K562 (cell line): ENCODE data around the gene CXCL16. TPM values are rescaled to one million over a fixed set of nuclear protein-coding genes. Genes with fewer than 3 reads are reported as not detected.

Experiments used
- ATAC-seq: fragments of 200-7000 bp; cut with Tn5 transposase; 3 replicates; pipeline ENCODE4 v1.9.1; 2020; ENCODE audit warnings: moderate library complexity
- BruUV-seq: library from RNA; stranded (reverse); fragments of 400-500 nt; replicated peaks from 2 replicates; lab custom pipeline; 2021; lab: Mats Ljungman, UMichigan
- CTCF ChIA-PET: fragments of 300-600 bp; formaldehyde crosslinking; extraction: SDS; loops from one replicate; lab custom pipeline; 2021; ENCODE audit warnings: low intra/inter-chr PET ratio; lab: Yijun Ruan, JAX
- POLR2A ChIA-PET: fragments of 300-600, 350-650 bp; sonication (Branson Sonifier 250); formaldehyde crosslinking; extraction: SDS; loops from one replicate; lab custom pipeline; 2021; ENCODE audit warnings: antibody characterized with exemption, inconsistent platforms; lab: Yijun Ruan, JAX
- DNase-seq, 4 experiments: peaks; one replicate each; pipeline versions ENCODE4 v3.0.0 to v3.0.0-alpha.2; 2011 to 2018; ENCODE audit warnings: low spot score in 3 of 4, mixed read lengths in 3 of 4; ENCODE audit errors: extremely low read depth in 1 of 4
- FAIRE-seq: peaks from 2 replicates; lab custom pipeline; 2011; peaks lifted over from hg19 to GRCh38; lab: Jason Lieb, UNC
- H2AFZ ChIP-seq: 2 replicates; pipeline ENCODE4 v1.6.0; 2011; ENCODE audit warnings: low read depth, low read length, control low read depth, inconsistent platforms
- H3K27ac ChIP-seq: fragments of 200-600 bp; 3 replicates; pipeline ENCODE4 v1.8.0; 2011; ENCODE audit warnings: low read depth, mild to moderate bottlenecking, control low read depth, inconsistent platforms, low read length, moderate library complexity, mixed read lengths; ENCODE audit errors: extremely low read depth
- H3K27me3 ChIP-seq, 2 experiments: fragments of 300-600 bp in 1 of 2; 2 replicates in 1 of 2; 3 replicates in 1 of 2; pipeline versions ENCODE4 v1.6.0 to v1.8.0; 2011; ENCODE audit warnings: inconsistent platforms in 2 of 2, low read length in 2 of 2, mild to moderate bottlenecking in 1 of 2, mixed read lengths in 1 of 2, moderate library complexity in 1 of 2; ENCODE audit not compliant: control insufficient read depth in 2 of 2, insufficient read depth in 2 of 2
- H3K36me3 ChIP-seq: fragments of 300-600 bp; 3 replicates; pipeline ENCODE4 v1.8.0; 2011; ENCODE audit warnings: mild to moderate bottlenecking, low read length, inconsistent platforms; ENCODE audit not compliant: control insufficient read depth, insufficient read depth
- H3K4me1 ChIP-seq, 2 experiments: fragments of 200-600 bp in 1 of 2; replicated peaks in 1 of 2; 2 replicates in 1 of 2; 3 replicates in 1 of 2; pipeline versions ENCODE4 v1.5.1 to v1.8.0; 2011; ENCODE audit warnings: inconsistent platforms in 2 of 2, low read length in 2 of 2, mild to moderate bottlenecking in 1 of 2, mixed read lengths in 1 of 2, moderate library complexity in 1 of 2; ENCODE audit not compliant: control insufficient read depth in 2 of 2, insufficient read depth in 2 of 2
- H3K4me2 ChIP-seq: 2 replicates; pipeline ENCODE4 v1.6.1; 2011; ENCODE audit warnings: low read length, control low read depth, inconsistent platforms, mixed read lengths; ENCODE audit not compliant: insufficient read depth
- H3K4me3 ChIP-seq: fragments of 200-600 bp; sonication (generic), shearing (Covaris generic); 2 replicates; pipeline ENCODE4 v1.5.1; 2016; ENCODE audit warnings: control low read depth, inconsistent platforms
- H3K79me2 ChIP-seq: fragments of 200-600 bp; 3 replicates; pipeline ENCODE4 v1.8.0; 2011; ENCODE audit warnings: low read length, inconsistent platforms; ENCODE audit not compliant: control insufficient read depth, insufficient read depth
- H3K9ac ChIP-seq, 2 experiments: 2 replicates each; pipeline versions ENCODE4 v1.6.0 to v1.6.1; 2011; ENCODE audit warnings: low read depth in 2 of 2, low read length in 2 of 2, control low read depth in 1 of 2, inconsistent platforms in 1 of 2, mild to moderate bottlenecking in 1 of 2, mixed read lengths in 1 of 2; ENCODE audit not compliant: insufficient read depth in 1 of 2
- H3K9me1 ChIP-seq: one replicate; pipeline ENCODE4 v1.6.0; 2011; ENCODE audit warnings: inconsistent platforms, mild to moderate bottlenecking, low read length, moderate library complexity; ENCODE audit not compliant: control insufficient read depth, insufficient read depth
- H3K9me3 ChIP-seq: replicated peaks from 2 replicates; pipeline ENCODE4 v1.5.1; 2011; ENCODE audit warnings: low read depth, low read length, inconsistent platforms; ENCODE audit not compliant: control insufficient read depth, insufficient read depth
- H4K20me1 ChIP-seq: replicated peaks from 2 replicates; pipeline ENCODE4 v1.6.1; 2011; ENCODE audit warnings: low read length, inconsistent platforms, mixed read lengths; ENCODE audit not compliant: control insufficient read depth, insufficient read depth
- CCAR2 ChIP-seq: fragments of 200-400 bp; formaldehyde crosslinking; IDR thresholded peaks from 2 replicates; pipeline ENCODE4 v1.6.1; 2017; ENCODE audit warnings: mild to moderate bottlenecking, low read depth, low read length
- CEBPZ ChIP-seq: fragments of 150-350 bp; IDR thresholded peaks from 2 replicates; pipeline ENCODE4 v1.6.1; 2014; ENCODE audit warnings: low read depth, mild to moderate bottlenecking, low read length, borderline replicate concordance
- E2F6 ChIP-seq, 2 experiments: IDR thresholded peaks; 2 replicates each; pipeline ENCODE4 v1.6.1; 2011; ENCODE audit warnings: borderline replicate concordance in 1 of 2, control low read depth in 1 of 2, low read depth in 1 of 2, low read length in 1 of 2, mild to moderate bottlenecking in 1 of 2, mixed read lengths in 1 of 2, moderate library complexity in 1 of 2; ENCODE audit not compliant: insufficient read depth in 1 of 2, insufficient read length in 1 of 2, poor library complexity in 1 of 2, severe bottlenecking in 1 of 2; ENCODE audit errors: extremely low read depth in 1 of 2
- GATA2 ChIP-seq: sonication (generic); formaldehyde crosslinking; IDR thresholded peaks from 2 replicates; pipeline ENCODE4 v1.4.0; 2020; ENCODE audit warnings: mild to moderate bottlenecking, missing genetic modification reagents
- GMEB1 ChIP-seq: fragments of 250-450 bp; sonication (Bioruptor Pico); IDR thresholded peaks from 2 replicates; pipeline ENCODE4 v1.4.0; 2020; ENCODE audit warnings: mild to moderate bottlenecking
- ILK ChIP-seq: fragments of 450-650 bp; IDR thresholded peaks from 2 replicates; pipeline ENCODE4 v1.6.1; 2016; ENCODE audit warnings: missing genetic modification characterization, low read depth, mild to moderate bottlenecking, missing compliant biosample characterization, moderate library complexity, borderline replicate concordance
- MCM2 ChIP-seq: fragments of 450-650 bp; IDR thresholded peaks from 2 replicates; pipeline ENCODE4 v1.6.1; 2017; ENCODE audit warnings: low read depth, mild to moderate bottlenecking
- TBP ChIP-seq: optimal IDR thresholded peaks from 2 replicates; pipeline ENCODE3; 2011; ENCODE audit warnings: low read depth, low read length, improper control_type of control experiment
- TSHZ1 ChIP-seq: fragments of 250-450 bp; sonication (Bioruptor Pico); IDR thresholded peaks from 2 replicates; pipeline ENCODE4 v1.4.0; 2020; ENCODE audit warnings: mild to moderate bottlenecking, moderate library complexity
- ZNF239 ChIP-seq: fragments of 250-450 bp; sonication (Bioruptor Pico); IDR thresholded peaks from 2 replicates; pipeline ENCODE4 v1.4.0; 2020; ENCODE audit warnings: mild to moderate bottlenecking
- ZNF24 ChIP-seq: fragments of 450-650 bp; IDR thresholded peaks from 2 replicates; pipeline ENCODE4 v1.6.1; 2016
- ZNF584 ChIP-seq: fragments of 200-800 bp; sonication (Bioruptor generic); IDR thresholded peaks from 2 replicates; pipeline ENCODE4 v1.6.1; 2016; ENCODE audit warnings: low read depth, mild to moderate bottlenecking, missing genetic modification characterization, missing compliant biosample characterization
- ZSCAN29 ChIP-seq: fragments of 450-650 bp; IDR thresholded peaks from 2 replicates; pipeline ENCODE4 v1.6.1; 2017
- WGBS: fragments of 100-300 bp; shearing (Covaris generic); methylation state at CpG from one replicate; pipeline ENCODE4 v1.1.6; 2016; ENCODE audit warnings: low coverage, mixed read lengths; ENCODE audit not compliant: insufficient coverage; ENCODE audit errors: missing lambda C conversion rate; 5-methylcytosine and 5-hydroxymethylcytosine counted together
- in situ Hi-C: fragments of 300-500 bp; cut with MboI; formaldehyde crosslinking; loops from 4 replicates; pipeline ENCODE4 v1.15.0; 2018; ENCODE audit warnings: inconsistent platforms, mixed read lengths
- intact Hi-C: fragments of 100-400 bp; cut with micrococcal nuclease; formaldehyde crosslinking; loops from 2 replicates; pipeline ENCODE4 v1.14.2; 2022
- polyA plus RNA-seq, 8 experiments: library from polyadenylated mRNA; depleted of rRNA in 4 of 8; stranded (reverse) in 5 of 8; unstranded in 3 of 8; fragments of >200 nt; fragmentation: Nextera tagmentation in 2 of 8; fragmentation: Illumina TruSeq in 1 of 8; extraction: Ambion mirVana in 2 of 8; extraction: Trizol in 1 of 8; gene quantifications; 2 replicates each; pipeline versions ENCODE4 v1.2.1 to v1.2.3, GENCODE V29; 2011 to 2014; ENCODE audit warnings: inconsistent platforms in 1 of 8, missing spikeins in 1 of 8
- total RNA-seq, 7 experiments: library from RNA; depleted of rRNA in 6 of 7; stranded (reverse); fragments of >200 nt in 6 of 7; fragmentation: Illumina TruSeq in 2 of 7; extraction: Trizol in 2 of 7; gene quantifications; 2 replicates each; pipeline versions ENCODE4 v1.2.1 to v1.2.3, GENCODE V29; 2011 to 2021; ENCODE audit warnings: low replicate concordance in 1 of 7

The CXCL16 gene
- total and polyA plus RNA-seq, 9 of the 15 experiments (the other 6 are each of a cell fraction or from before 2014, with no cell fraction given): 0.05 to 0.68 (median 0.22) TPM; not detected in 2

GRCh38 chr17:4772235-4772613 is 32.5 kb upstream of the CXCL16 start:
- intact Hi-C loops: no loop called here
- no peak overlapping the region for H3K27ac ChIP-seq

More at GRCh38 chr17:4772235-4772613, 32.5 kb upstream of the CXCL16 start:
- in situ Hi-C loops: no loop called here
- ChIA-PET POLR2A (no interaction called here), CTCF (no interaction called here)
- no TSS peak for BruUV-seq
- Histone ChIP-seq H3K4me3 (no peak overlapping the region), H3K27me3 (peaks cover 14 to 36% of the 10 kb centered on the region in 2 experiments), H3K4me2 (no peak overlapping the region), H3K79me2 (no peaks in the 10 kb centered on the region), H4K20me1 (no peaks in the 10 kb centered on the region), H3K9me3 (no peaks in the 10 kb centered on the region), H3K9ac (no peak overlapping the region), H3K9me1 (no peaks in the 10 kb centered on the region), H3K4me1 (no peaks in the 10 kb centered on the region), H3K36me3 (no peaks in the 10 kb centered on the region), H2AFZ (no peak overlapping the region)
- ATAC-seq (no peak), DNase-seq (no peak), FAIRE-seq (no peak)
- TF ChIP-seq E2F6 (IDR thresholded peaks at IDR 0.05; ENCODE audit: borderline replicate concordance in 1 of 2, extremely low read depth in 1 of 2, insufficient read depth in 1 of 2, insufficient read length in 1 of 2, low read depth in 1 of 2, low read length in 1 of 2, poor library complexity in 1 of 2, severe bottlenecking in 1 of 2) (no peak), ILK (tag) (no peak), TBP (no peak), ZNF239 (CRISPR knock-in tag) (no peak), CEBPZ (no peak), MCM2 (no peak), ZSCAN29 (no peak), GATA2 (CRISPR knock-in tag) (no peak), TSHZ1 (CRISPR knock-in tag) (no peak), ZNF24 (no peak), ZNF584 (CRISPR knock-in tag) (no peak), GMEB1 (CRISPR knock-in tag) (no peak), CCAR2 (no peak)
- 0% methylated on average over 7 of the region's 10 CpGs for WGBS
